Panc1 (cell line): ENCODE measurements around the gene ARTN.

Experiments used
- CTCF ChIP-seq: fragments of 450-650 bp; IDR thresholded peaks from 2 replicates; pipeline ENCODE4 v1.5.1; 2017; ENCODE audit warnings: mild to moderate bottlenecking
- POLR2AphosphoS5 ChIP-seq: IDR thresholded peaks from 2 replicates; pipeline ENCODE4 v1.6.1; 2012; ENCODE audit warnings: mild to moderate bottlenecking, low read depth, low read length, moderate library complexity
- TCF7L2 ChIP-seq: IDR thresholded peaks from 2 replicates; pipeline ENCODE4 v1.6.1; 2011; ENCODE audit warnings: mild to moderate bottlenecking, low read depth, low read length, inconsistent platforms

DNA sequence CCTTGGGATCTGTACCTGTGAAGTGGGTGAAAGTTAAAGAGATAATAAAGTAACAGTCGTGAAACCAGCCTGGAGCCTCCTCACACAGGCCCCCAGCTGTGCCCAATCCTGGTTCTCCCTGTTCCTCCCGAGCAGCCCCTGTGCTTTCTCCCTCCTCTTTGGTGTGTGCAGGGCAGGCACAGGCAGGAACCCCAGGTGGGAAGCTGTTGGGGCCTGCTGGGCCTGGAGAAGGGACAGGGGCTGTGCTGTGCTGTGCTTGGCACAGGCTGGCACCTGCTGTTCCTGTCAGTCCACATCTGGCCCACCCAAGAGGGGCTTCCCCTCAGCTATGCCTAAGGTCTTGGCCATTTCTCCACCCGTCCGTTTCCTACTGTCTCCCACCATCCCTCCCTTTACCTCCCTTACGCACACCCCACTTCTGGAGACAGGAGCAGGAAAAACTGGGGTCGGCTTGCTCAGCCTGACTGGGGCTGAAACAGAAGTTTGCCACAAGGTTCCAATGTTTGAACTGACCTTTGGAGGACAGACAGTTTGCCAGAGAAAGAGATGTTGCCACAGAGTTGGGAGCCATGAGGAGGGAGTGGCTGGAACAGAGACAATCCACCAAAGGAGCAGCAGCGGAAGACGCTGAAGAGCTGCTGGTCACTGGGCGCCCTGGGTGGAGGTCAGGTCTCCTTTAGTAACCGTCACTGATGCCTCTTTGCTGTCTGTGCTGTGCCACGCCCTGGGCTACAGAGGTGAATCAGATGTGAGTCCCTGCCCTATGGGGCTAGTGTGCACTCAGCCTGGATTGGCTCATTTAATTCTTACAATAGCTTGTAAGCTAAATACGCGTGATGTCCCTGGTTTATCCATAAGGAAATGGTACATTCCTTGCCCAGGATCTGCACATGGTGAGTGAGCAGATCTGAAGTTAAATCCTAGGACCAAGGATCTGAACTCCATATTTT, 18.8 kb upstream of the ARTN start:
- no peak for TF ChIP-seq CTCF
- no peak for TF ChIP-seq POLR2AphosphoS5
- TF ChIP-seq TCF7L2, result no peak
